PFSK-1 (cell line): Measurements from ENCODE around the gene MRPL39.

ENCODE experiments used
- FOXP2 ChIP-seq: optimal IDR thresholded peaks from 2 replicates; pipeline ENCODE3; 2011; ENCODE audit warnings: borderline replicate concordance, control low read depth, inconsistent platforms; ENCODE audit not compliant: insufficient read depth; ENCODE audit errors: extremely low read length, extremely low read depth
- POLR2AphosphoS5 ChIP-seq: IDR thresholded peaks from 2 replicates; pipeline ENCODE4 v1.6.1; 2012; ENCODE audit warnings: low read depth, mild to moderate bottlenecking, control low read depth, low read length, moderate library complexity
- SIN3A ChIP-seq: IDR thresholded peaks from 2 replicates; pipeline ENCODE4 v1.6.1; 2012; ENCODE audit warnings: mild to moderate bottlenecking, low read length, moderate library complexity, borderline replicate concordance; ENCODE audit not compliant: insufficient read depth
- TAF1 ChIP-seq: IDR thresholded peaks from 2 replicates; pipeline ENCODE4 v1.6.1; 2012; ENCODE audit warnings: low read length, control low read depth, borderline replicate concordance; ENCODE audit not compliant: insufficient read depth
- TF ChIP-seq, protein P1 (sequence below), 2 experiments: IDR thresholded peaks; 2 replicates each; pipeline versions ENCODE4 v1.6.1 to v1.8.0; 2011 to 2012; ENCODE audit warnings: low read depth in 2 of 2, low read length in 2 of 2, control low read depth in 1 of 2, inconsistent platforms in 1 of 2, mild to moderate bottlenecking in 1 of 2, moderate library complexity in 1 of 2; ENCODE audit not compliant: insufficient read depth in 1 of 2

The MRPL39 gene

DNA sequence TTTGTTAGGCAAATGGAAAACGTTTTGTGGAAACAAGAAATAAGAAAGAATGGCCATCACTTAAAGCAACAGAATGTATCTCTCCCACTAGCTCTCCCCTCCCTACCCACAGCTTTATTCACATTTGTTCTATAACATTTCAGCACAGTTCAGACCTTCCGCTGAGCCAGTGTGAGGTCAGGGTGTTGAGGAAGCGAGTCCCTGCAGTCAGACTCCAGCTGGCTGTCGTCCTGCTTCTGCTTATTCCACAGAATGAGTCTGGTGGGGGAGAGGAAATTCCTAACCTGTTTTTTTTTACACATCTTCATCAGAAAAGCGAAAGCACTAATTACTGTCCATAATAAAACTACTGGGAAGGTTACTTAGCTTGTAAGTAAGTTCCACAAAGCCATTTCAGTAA lies 39.0 kb downstream of the MRPL39 start:
- TF ChIP-seq, protein P1, sequence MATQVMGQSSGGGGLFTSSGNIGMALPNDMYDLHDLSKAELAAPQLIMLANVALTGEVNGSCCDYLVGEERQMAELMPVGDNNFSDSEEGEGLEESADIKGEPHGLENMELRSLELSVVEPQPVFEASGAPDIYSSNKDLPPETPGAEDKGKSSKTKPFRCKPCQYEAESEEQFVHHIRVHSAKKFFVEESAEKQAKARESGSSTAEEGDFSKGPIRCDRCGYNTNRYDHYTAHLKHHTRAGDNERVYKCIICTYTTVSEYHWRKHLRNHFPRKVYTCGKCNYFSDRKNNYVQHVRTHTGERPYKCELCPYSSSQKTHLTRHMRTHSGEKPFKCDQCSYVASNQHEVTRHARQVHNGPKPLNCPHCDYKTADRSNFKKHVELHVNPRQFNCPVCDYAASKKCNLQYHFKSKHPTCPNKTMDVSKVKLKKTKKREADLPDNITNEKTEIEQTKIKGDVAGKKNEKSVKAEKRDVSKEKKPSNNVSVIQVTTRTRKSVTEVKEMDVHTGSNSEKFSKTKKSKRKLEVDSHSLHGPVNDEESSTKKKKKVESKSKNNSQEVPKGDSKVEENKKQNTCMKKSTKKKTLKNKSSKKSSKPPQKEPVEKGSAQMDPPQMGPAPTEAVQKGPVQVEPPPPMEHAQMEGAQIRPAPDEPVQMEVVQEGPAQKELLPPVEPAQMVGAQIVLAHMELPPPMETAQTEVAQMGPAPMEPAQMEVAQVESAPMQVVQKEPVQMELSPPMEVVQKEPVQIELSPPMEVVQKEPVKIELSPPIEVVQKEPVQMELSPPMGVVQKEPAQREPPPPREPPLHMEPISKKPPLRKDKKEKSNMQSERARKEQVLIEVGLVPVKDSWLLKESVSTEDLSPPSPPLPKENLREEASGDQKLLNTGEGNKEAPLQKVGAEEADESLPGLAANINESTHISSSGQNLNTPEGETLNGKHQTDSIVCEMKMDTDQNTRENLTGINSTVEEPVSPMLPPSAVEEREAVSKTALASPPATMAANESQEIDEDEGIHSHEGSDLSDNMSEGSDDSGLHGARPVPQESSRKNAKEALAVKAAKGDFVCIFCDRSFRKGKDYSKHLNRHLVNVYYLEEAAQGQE (IDR thresholded peaks at IDR 0.05; ENCODE audit: insufficient read depth in 1 of 2, low read depth in 2 of 2, low read length in 2 of 2) = no peak
- TF ChIP-seq FOXP2 = no peak
- no peak for TF ChIP-seq SIN3A
- no peak for TF ChIP-seq TAF1
- TF ChIP-seq POLR2AphosphoS5 = no peak

DNA sequence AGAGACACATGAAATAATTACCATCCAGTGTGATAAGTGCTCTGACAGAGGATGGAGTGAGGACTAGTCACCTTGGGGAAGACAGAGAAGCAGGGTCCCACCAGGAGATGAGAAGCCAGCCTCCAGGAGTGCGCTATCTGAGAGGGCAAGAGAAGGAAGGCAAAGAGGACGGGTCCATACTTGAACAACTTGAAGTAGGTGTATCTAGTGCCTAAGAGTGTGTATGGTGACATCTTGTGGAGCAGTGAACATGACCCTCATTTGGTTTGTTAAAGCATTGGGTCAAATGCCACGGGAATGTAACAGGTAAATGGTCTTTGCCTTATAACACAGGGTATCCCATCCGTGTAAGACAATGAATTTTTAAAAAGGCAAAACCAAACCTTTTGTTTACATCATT lies 39.8 kb downstream of the MRPL39 start:
- TF ChIP-seq, protein P1 (IDR thresholded peaks at IDR 0.05; ENCODE audit: insufficient read depth in 1 of 2, low read depth in 2 of 2, low read length in 2 of 2) = no peak
- TF ChIP-seq FOXP2 = no peak
- TF ChIP-seq TAF1 = no peak
- TF ChIP-seq SIN3A = no peak
- TF ChIP-seq POLR2AphosphoS5 = no peak

DNA sequence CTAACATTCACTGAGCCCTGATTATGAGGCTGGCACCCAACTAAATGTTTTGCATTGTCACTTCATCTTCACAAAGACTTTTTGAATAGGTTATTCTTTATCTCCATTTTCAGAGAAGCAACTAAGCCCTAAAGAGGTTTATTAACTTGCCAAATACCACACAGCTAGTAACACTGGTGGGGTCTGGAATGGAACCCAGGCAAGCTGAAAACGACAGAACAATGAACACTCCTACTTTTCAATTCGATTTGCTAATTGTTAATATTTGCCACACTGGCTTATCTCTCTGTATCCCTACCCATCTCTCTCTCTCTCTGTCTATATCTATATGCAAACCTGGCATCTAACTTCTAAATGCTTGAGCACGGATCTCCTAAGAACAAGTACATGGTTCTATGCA lies 40.6 kb downstream of the MRPL39 start:
- TF ChIP-seq POLR2AphosphoS5 (no peak), SIN3A (no peak), TAF1 (no peak), FOXP2 (no peak)
- TF ChIP-seq, protein P1 (IDR thresholded peaks at IDR 0.05; ENCODE audit: insufficient read depth in 1 of 2, low read depth in 2 of 2, low read length in 2 of 2) = no peak

DNA sequence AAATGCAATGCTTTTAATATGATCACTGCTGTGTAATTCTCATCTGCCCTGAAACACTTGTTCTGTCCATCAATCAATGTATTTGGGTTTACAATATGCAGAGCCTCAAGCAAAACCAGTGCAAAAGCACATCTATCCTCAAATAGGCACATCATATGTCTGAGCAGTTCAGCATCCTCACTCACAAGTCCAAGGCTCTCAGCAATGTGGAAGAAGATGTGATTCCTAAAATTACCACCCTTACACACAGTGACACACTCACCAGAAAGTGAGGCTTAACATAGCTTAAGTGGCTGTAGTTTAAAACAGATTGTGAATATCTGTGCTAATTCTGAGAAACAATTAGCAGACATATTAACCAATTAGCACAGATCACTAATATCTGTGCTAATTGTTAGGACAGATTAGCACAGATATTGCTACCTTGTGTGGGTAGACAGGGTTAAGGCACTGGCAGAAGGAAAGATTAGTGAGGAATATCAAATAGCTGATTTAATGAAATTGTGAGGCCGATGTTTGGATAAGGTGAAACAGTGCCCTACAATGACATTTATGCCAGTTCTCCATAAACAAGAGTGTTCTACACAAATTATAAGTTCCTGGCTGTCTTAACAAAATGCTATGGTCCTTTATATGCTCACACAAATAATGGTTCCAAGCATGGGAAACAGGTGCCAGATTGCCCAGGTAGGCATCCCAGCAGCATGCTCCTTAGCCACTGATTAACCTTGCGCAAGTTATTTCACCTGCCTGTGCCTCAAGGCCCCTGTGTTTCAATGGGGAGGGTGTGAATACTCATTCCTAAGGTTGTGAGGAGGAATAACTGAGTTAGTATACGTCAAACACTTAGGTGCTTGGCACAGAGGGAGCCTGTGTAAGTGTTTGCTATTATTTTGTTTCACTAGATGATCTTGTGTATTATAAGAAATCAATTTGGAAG lies 41.7 kb downstream of the MRPL39 start:
- TF ChIP-seq, protein P1 (IDR thresholded peaks at IDR 0.05; ENCODE audit: insufficient read depth in 1 of 2, low read depth in 2 of 2, low read length in 2 of 2) = no peak
- TF ChIP-seq TAF1 (no peak), POLR2AphosphoS5 (no peak), FOXP2 (no peak), SIN3A (no peak)
